SKM-1 (cell line): ENCODE results near the gene B9D2.
A peak's percentile ranks its signal among the peaks of the same experiment; 100 is the strongest.

ENCODE experiments used
- DNase-seq: peaks from one replicate; lab custom pipeline; 2025; ENCODE audit not compliant: unreplicated experiment; lab: John Stamatoyannopoulos, UW

Gene B9D2

GRCh38 chr19:41328157-41328841 is 35.6 kb downstream of the B9D2 start:
- peak; percentile 54 for DNase-seq

GRCh38 chr19:41327576-41328156 is 36.3 kb downstream of the B9D2 start:
- DNase-seq, result peak; percentile 83

GRCh38 chr19:41327076-41327575 is 36.8 kb downstream of the B9D2 start:
- DNase-seq, result no peak

- no peak for DNase-seq
These were observed 37.8 kb downstream of the B9D2 start for GRCh38 chr19:41325947-41326706.

- no peak for DNase-seq
These were observed 38.4 kb downstream of the B9D2 start for GRCh38 chr19:41325640-41325946.

GRCh38 chr19:41324921-41325639 is 38.9 kb downstream of the B9D2 start:
- no peak for DNase-seq

GRCh38 chr19:41324231-41324702 is 39.7 kb downstream of the B9D2 start:
- no peak for DNase-seq

GRCh38 chr19:41323430-41324125 is 40.4 kb downstream of the B9D2 start:
- DNase-seq, result no peak

GRCh38 chr19:41323023-41323422 is 40.9 kb downstream of the B9D2 start:
- no peak for DNase-seq

GRCh38 chr19:41322451-41322850 is 41.5 kb downstream of the B9D2 start:
- DNase-seq, result no peak

- DNase-seq, result no peak
These were observed 42.2 kb downstream of the B9D2 start for GRCh38 chr19:41321600-41322270.

- no peak for DNase-seq
These were observed 42.7 kb downstream of the B9D2 start for GRCh38 chr19:41321204-41321599.

GRCh38 chr19:41320568-41320967 is 43.4 kb downstream of the B9D2 start:
- no peak for DNase-seq

GRCh38 chr19:41320185-41320518 is 43.8 kb downstream of the B9D2 start:
- no peak for DNase-seq

- no peak for DNase-seq
These were observed 44.3 kb downstream of the B9D2 start for GRCh38 chr19:41319500-41320184.

GRCh38 chr19:41318696-41319499 is 45.1 kb downstream of the B9D2 start:
- no peak for DNase-seq

- DNase-seq, result no peak
These were observed 47.5 kb downstream of the B9D2 start for GRCh38 chr19:41316306-41316920.

GRCh38 chr19:41311613-41312012 is 52.3 kb downstream of the B9D2 start:
- DNase-seq, result no peak

- DNase-seq, result no peak
These were observed 52.9 kb downstream of the B9D2 start for GRCh38 chr19:41311072-41311471.
